Activated CD4-positive, alpha-beta memory T cell treated with anti-CD3 and anti-CD28 coated beads, Interleukin-2, amount 10 ng/mL, durations not matched to agents 7 days and 5 days (primary cell): ENCODE results near the gene CDH13. TPM values are rescaled to one million over a fixed set of nuclear protein-coding genes. Genes with fewer than 3 reads are reported as not detected.

Experiments
- CTCF ChIA-PET: fragments of 350-600 bp; sonication (Branson Sonifier 250); formaldehyde crosslinking; loops from one replicate; lab custom pipeline; 2021; ENCODE audit warnings: antibody characterized with exemption, inconsistent platforms; lab: Charles Lee
- POLR2A ChIA-PET: fragments of 350-600 bp; sonication (Branson Sonifier 250); formaldehyde crosslinking; loops from one replicate; lab custom pipeline; 2021; ENCODE audit warnings: antibody characterized with exemption; lab: Charles Lee
- DNase-seq: peaks from one replicate; pipeline ENCODE4 v3.0.0-alpha.2; 2020
- H3K27ac Mint-ChIP-seq: one replicate; pipeline ENCODE4 v1.8.0; 2021; ENCODE audit warnings: mild to moderate bottlenecking, mixed read lengths
- H3K27me3 Mint-ChIP-seq: one replicate; pipeline ENCODE4 v1.8.0; 2021; ENCODE audit warnings: mixed read lengths
- H3K36me3 Mint-ChIP-seq: one replicate; pipeline ENCODE4 v1.8.0; 2021; ENCODE audit warnings: low read depth, mixed read lengths
- H3K4me1 Mint-ChIP-seq: one replicate; pipeline ENCODE4 v1.8.0; 2021; ENCODE audit warnings: mixed read lengths
- H3K4me3 Mint-ChIP-seq: one replicate; pipeline ENCODE4 v1.8.0; 2021; ENCODE audit warnings: mild to moderate bottlenecking, mixed read lengths
- H3K9me3 Mint-ChIP-seq: one replicate; pipeline ENCODE4 v1.8.0; 2021; ENCODE audit warnings: mixed read lengths
- total RNA-seq, 2 experiments: library from RNA; stranded (reverse); gene quantifications; one replicate each; pipeline ENCODE4 v1.2.3, GENCODE V29; 2021

Gene CDH13
- total RNA-seq, 2 experiments from 2014 or later: not detected

GRCh38 chr16:82995924-82996441 is 369.2 kb downstream of the CDH13 start:
- Mint-ChIP-seq H3K36me3 (no peaks in the 10 kb centered on the region), H3K4me3 (no peak overlapping the region), H3K9me3 (peaks cover 8% of the 10 kb centered on the region), H3K27ac (no peak overlapping the region), H3K4me1 (no peaks in the 10 kb centered on the region), H3K27me3 (no peaks in the 10 kb centered on the region)
- CTCF ChIA-PET: no interaction called here
- peak; percentile 16 for DNase-seq
- POLR2A ChIA-PET: no interaction called here

GRCh38 chr16:82996814-82997213 is 370.0 kb downstream of the CDH13 start:
- no peaks in the 10 kb centered on the region for H3K4me1 Mint-ChIP-seq
- H3K4me3 Mint-ChIP-seq: no peak overlapping the region
- no peaks in the 10 kb centered on the region for H3K27me3 Mint-ChIP-seq
- no peaks in the 10 kb centered on the region for H3K36me3 Mint-ChIP-seq
- DNase-seq: no peak
- POLR2A ChIA-PET: no interaction called here
- CTCF ChIA-PET: no interaction called here
- H3K9me3 Mint-ChIP-seq: peaks cover 11% of the 10 kb centered on the region
- H3K27ac Mint-ChIP-seq: no peak overlapping the region

- no peaks in the 10 kb centered on the region for H3K4me1 Mint-ChIP-seq
- CTCF ChIA-PET: no interaction called here
- POLR2A ChIA-PET: no interaction called here
- H3K27me3 Mint-ChIP-seq: peaks cover 3% of the 10 kb centered on the region
- no peak overlapping the region for H3K27ac Mint-ChIP-seq
- H3K4me3 Mint-ChIP-seq: no peak overlapping the region
- H3K9me3 Mint-ChIP-seq: peaks cover 11% of the 10 kb centered on the region
- H3K36me3 Mint-ChIP-seq: no peaks in the 10 kb centered on the region
- no peak for DNase-seq
Measured at GRCh38 chr16:82999711-83000110, 372.9 kb downstream of the CDH13 start.

- H3K27me3 Mint-ChIP-seq: peaks cover 3% of the 10 kb centered on the region
- no peak overlapping the region for H3K4me3 Mint-ChIP-seq
- ChIA-PET CTCF (no interaction called here), POLR2A (no interaction called here)
- H3K4me1 Mint-ChIP-seq: no peaks in the 10 kb centered on the region
- H3K9me3 Mint-ChIP-seq: peaks cover 11% of the 10 kb centered on the region
- no peaks in the 10 kb centered on the region for H3K36me3 Mint-ChIP-seq
- no peak for DNase-seq
- no peak overlapping the region for H3K27ac Mint-ChIP-seq
Measured at GRCh38 chr16:83002351-83003334, 375.9 kb downstream of the CDH13 start.

GRCh38 chr16:83004868-83005652 is 378.3 kb downstream of the CDH13 start:
- Mint-ChIP-seq H3K27me3 (peaks cover 3% of the 10 kb centered on the region), H3K4me1 (no peaks in the 10 kb centered on the region), H3K9me3 (peaks cover 6% of the 10 kb centered on the region), H3K36me3 (no peaks in the 10 kb centered on the region), H3K4me3 (no peak overlapping the region), H3K27ac (no peak overlapping the region)
- DNase-seq: no peak
- POLR2A ChIA-PET: no interaction called here
- CTCF ChIA-PET: no interaction called here

GRCh38 chr16:83005653-83006160 is 378.9 kb downstream of the CDH13 start:
- peaks cover 3% of the 10 kb centered on the region for H3K27me3 Mint-ChIP-seq
- ChIA-PET CTCF (no interaction called here), POLR2A (no interaction called here)
- no peaks in the 10 kb centered on the region for H3K36me3 Mint-ChIP-seq
- H3K27ac Mint-ChIP-seq: no peak overlapping the region
- peaks cover 6% of the 10 kb centered on the region for H3K9me3 Mint-ChIP-seq
- no peak for DNase-seq
- no peak overlapping the region for H3K4me3 Mint-ChIP-seq
- no peaks in the 10 kb centered on the region for H3K4me1 Mint-ChIP-seq

- Mint-ChIP-seq H3K4me3 (no peak overlapping the region), H3K27me3 (no peaks in the 10 kb centered on the region), H3K4me1 (no peaks in the 10 kb centered on the region), H3K9me3 (no peaks in the 10 kb centered on the region), H3K27ac (no peak overlapping the region), H3K36me3 (no peaks in the 10 kb centered on the region)
- CTCF ChIA-PET: no interaction called here
- POLR2A ChIA-PET: no interaction called here
- DNase-seq: no peak
Measured at GRCh38 chr16:83010776-83011720, 384.3 kb downstream of the CDH13 start.

- POLR2A ChIA-PET: no interaction called here
- DNase-seq: no peak
- H3K27ac Mint-ChIP-seq: no peak overlapping the region
- no peaks in the 10 kb centered on the region for H3K9me3 Mint-ChIP-seq
- no peak overlapping the region for H3K4me3 Mint-ChIP-seq
- no peaks in the 10 kb centered on the region for H3K4me1 Mint-ChIP-seq
- no peaks in the 10 kb centered on the region for H3K36me3 Mint-ChIP-seq
- CTCF ChIA-PET: no interaction called here
- no peaks in the 10 kb centered on the region for H3K27me3 Mint-ChIP-seq
Measured at GRCh38 chr16:83011939-83012338, 385.2 kb downstream of the CDH13 start.

GRCh38 chr16:83013071-83013470 is 386.3 kb downstream of the CDH13 start:
- ChIA-PET POLR2A (no interaction called here), CTCF (no interaction called here)
- H3K27ac Mint-ChIP-seq: no peak overlapping the region
- no peaks in the 10 kb centered on the region for H3K4me1 Mint-ChIP-seq
- no peak for DNase-seq
- no peak overlapping the region for H3K4me3 Mint-ChIP-seq
- H3K36me3 Mint-ChIP-seq: no peaks in the 10 kb centered on the region
- no peaks in the 10 kb centered on the region for H3K27me3 Mint-ChIP-seq
- no peaks in the 10 kb centered on the region for H3K9me3 Mint-ChIP-seq

- Mint-ChIP-seq H3K27me3 (no peaks in the 10 kb centered on the region), H3K4me3 (no peak overlapping the region), H3K9me3 (peaks cover 3% of the 10 kb centered on the region), H3K27ac (no peak overlapping the region), H3K36me3 (no peaks in the 10 kb centered on the region), H3K4me1 (no peaks in the 10 kb centered on the region)
- POLR2A ChIA-PET: no interaction called here
- DNase-seq: no peak
- CTCF ChIA-PET: no interaction called here
Measured at GRCh38 chr16:83019963-83020362, 393.2 kb downstream of the CDH13 start.

- Mint-ChIP-seq H3K27ac (no peak overlapping the region), H3K27me3 (no peaks in the 10 kb centered on the region), H3K4me3 (no peak overlapping the region), H3K4me1 (no peaks in the 10 kb centered on the region), H3K36me3 (no peaks in the 10 kb centered on the region), H3K9me3 (peaks cover 3% of the 10 kb centered on the region)
- CTCF ChIA-PET: no interaction called here
- POLR2A ChIA-PET: no interaction called here
- DNase-seq: no peak
Measured at GRCh38 chr16:83021045-83021444, 394.3 kb downstream of the CDH13 start.

GRCh38 chr16:83021746-83022145 is 395.0 kb downstream of the CDH13 start:
- H3K4me3 Mint-ChIP-seq: no peak overlapping the region
- no peak overlapping the region for H3K27ac Mint-ChIP-seq
- no peaks in the 10 kb centered on the region for H3K4me1 Mint-ChIP-seq
- no peaks in the 10 kb centered on the region for H3K36me3 Mint-ChIP-seq
- ChIA-PET CTCF (no interaction called here), POLR2A (no interaction called here)
- no peak for DNase-seq
- peaks cover 3% of the 10 kb centered on the region for H3K9me3 Mint-ChIP-seq
- no peaks in the 10 kb centered on the region for H3K27me3 Mint-ChIP-seq
